Measurements from ENCODE around the gene EXOC6B. TPM values are rescaled to one million over a fixed set of nuclear protein-coding genes. Genes with fewer than 3 reads are reported as not detected.

Gene EXOC6B
- polyA plus RNA-seq, 1 donor = 11.3 TPM

- no peak for DNase-seq
Measured at GRCh38 chr2:72341639-72342038, 484.2 kb downstream of the EXOC6B start.

GRCh38 chr2:72340665-72341064 is 485.2 kb downstream of the EXOC6B start:
- DNase-seq = peak; percentile 5

GRCh38 chr2:72338076-72338475 is 487.8 kb downstream of the EXOC6B start:
- DNase-seq = no peak

DNA sequence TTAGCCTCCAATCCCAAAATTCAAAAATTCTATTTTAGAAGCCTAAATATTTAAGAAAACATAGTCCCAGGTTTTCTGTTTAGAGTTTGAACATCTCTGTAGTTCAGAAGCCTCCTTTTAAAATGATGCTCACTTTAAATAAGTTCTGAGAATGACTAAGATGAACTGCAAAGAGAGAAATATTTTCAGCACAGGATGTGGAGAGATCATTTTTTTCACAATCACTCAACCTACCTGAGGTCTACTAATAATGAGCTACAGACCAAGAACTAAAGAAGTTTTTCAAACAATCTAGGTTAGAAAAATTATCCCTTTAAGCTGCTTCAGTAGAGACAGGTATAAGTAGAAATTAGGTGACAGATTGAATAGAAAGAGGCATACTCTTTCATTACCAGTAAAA is 493.1 kb downstream of the EXOC6B start:
- no peak for DNase-seq

DNA sequence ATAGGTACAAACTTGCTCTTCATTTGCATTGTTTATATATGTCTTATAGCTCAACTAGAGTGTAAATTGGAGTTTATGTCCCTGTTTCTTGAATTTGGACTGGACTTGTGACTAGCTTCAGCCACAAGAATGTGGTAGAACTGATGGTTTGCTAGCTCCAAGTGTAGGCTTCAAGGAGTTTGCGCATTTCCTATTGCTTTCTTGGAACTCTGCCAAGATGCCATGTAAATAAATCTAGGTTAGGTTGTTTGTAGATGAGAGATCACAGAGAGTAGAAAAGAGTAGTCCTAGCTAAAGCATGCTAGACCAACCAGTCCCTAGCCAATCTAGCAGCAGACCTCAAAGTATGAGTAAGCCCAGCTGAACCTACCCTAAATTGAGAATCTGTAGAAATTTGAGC is 495.2 kb downstream of the EXOC6B start:
- DNase-seq = no peak

DNA sequence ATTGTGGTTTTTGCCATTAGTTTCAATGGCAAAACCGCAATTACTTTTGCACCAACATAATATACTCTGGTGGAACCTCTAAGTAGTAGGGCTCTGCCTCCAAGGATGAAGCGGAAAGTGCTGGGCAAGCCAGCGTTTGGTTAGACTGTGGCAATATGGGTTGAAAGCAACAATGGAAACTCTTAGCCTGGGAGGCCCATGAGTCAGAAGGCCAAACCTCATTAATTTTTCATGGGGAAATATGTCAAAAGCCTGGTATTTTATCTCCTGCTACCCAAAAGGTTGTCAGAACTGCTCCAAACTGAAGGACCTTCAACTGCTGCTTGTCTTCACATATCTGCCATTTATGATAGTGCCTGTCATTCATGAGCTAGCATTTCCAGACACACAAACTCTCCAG is 499.1 kb downstream of the EXOC6B start:
- DNase-seq = no peak

GRCh38 chr2:72325592-72326422 is 500.0 kb downstream of the EXOC6B start:
- DNase-seq = no peak

GRCh38 chr2:72316774-72317173 is 509.1 kb downstream of the EXOC6B start:
- no peak for DNase-seq

- DNase-seq = no peak
Measured at GRCh38 chr2:72300147-72300684, 525.6 kb downstream of the EXOC6B start.

DNA sequence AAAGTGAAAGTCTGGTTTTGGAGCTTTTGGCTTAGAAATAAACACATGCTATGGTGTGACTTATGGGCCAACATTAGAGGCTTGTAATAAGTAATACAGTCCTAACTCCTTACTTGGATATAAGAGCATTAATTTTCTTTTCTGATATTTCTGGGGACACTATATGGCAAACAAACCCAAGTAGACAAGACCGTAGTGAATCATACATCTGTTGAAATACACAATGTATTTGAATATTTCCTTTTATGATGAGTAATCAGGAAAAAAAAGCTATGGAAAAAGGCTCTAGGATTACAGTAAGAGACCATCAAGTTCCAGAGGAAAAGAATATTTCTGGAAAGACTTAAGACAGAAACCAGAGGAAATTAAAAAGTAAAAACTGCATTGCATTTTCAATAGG is 532.2 kb downstream of the EXOC6B start:
- DNase-seq = no peak

DNA sequence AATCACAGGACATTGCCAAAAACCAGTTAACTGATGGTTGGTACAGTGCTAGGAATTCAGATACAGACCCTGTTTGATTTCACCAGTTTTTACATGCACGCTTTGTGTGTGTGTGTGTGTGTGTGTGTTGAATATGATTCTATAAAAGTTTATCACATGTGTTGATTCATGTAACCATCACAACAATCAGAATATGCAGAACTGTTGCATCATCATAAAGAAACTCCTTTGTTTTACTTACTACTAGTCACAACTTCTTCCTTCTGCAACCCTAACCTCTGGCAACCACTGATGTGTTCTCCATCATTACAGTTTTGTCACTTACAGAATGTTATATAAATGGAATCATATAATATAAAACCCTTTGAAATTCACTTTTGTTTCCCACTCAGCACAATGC is 533.4 kb downstream of the EXOC6B start:
- no peak for DNase-seq

- DNase-seq = no peak
Measured at GRCh38 chr2:72291059-72291458, 534.8 kb downstream of the EXOC6B start.

- DNase-seq = no peak
Measured at GRCh38 chr2:72289736-72290135, 536.1 kb downstream of the EXOC6B start.

DNA sequence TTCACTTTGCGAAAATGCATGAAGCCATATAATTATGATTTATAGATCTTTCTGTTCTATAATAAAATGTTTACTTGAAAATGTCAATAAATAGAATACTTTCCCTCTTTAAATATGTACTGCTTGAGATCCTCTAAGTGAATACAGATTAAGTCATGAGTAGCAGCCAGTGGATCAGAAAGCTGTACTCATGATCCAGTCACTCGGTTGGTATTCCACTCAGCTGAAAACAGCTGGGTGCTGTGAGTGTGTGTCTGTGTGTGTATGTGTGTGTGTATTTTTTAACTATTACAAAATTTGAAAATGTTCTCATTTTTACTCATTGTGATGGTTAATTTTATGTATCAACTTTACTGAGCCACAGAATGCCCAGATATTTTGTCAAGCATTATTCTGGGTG is 536.5 kb downstream of the EXOC6B start:
- no peak for DNase-seq

DNA sequence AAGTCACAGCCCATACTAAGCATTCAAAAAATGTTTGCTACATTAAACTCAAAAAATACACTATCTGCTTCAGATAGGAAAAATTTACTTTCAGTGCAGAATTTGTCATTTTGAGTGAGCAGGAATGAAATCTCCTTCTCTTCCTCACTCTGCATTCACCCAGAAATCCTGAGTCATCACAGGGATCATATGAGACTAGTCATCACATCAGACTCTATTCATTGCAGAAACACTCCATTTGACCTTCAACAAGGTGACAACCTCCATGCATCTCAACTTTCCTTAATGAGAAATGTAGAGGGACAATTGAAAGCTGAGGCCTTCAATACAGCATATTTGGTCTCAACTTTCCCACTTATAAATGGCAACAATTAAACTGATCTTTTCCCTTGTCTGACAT is 547.8 kb downstream of the EXOC6B start:
- DNase-seq = no peak

DNA sequence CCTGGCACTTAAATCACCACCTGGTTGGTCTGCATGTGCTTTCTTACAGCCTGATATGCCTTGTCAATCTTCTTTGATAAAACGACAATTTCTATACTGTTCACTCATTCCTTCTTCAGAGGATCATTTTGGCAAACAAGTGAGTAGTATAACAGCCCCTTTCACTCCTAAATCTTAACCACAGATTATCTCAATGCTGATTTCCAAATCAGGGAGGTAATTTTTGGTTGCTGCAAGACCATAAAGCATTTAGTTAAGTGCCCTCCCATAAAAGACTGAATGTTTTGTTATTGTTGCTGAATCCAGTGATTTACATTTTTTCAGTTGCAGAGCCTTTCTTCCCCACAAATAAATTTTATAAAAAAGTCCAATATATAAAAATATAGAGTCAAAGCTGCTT is 549.0 kb downstream of the EXOC6B start:
- DNase-seq = no peak

GRCh38 chr2:72276356-72276755 is 549.5 kb downstream of the EXOC6B start:
- DNase-seq = no peak

DNA sequence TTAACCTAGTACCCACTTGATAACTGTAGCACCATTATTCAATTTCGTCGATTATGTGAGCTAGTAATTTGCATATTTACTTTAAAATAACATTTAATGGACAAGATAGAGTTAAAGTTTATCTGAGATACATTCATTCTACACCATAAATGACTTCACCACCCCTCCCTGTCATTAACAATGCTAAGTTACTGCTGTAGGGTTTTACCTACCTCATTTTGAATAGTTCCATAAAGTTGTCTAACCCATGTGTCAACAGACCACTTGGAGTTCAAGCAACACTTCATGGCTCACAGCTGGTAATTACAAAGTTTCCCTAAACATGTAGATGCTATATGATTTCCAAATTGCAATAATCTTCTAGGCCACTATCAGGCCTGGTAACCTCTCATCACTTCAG is 550.7 kb downstream of the EXOC6B start:
- no peak for DNase-seq

DNA sequence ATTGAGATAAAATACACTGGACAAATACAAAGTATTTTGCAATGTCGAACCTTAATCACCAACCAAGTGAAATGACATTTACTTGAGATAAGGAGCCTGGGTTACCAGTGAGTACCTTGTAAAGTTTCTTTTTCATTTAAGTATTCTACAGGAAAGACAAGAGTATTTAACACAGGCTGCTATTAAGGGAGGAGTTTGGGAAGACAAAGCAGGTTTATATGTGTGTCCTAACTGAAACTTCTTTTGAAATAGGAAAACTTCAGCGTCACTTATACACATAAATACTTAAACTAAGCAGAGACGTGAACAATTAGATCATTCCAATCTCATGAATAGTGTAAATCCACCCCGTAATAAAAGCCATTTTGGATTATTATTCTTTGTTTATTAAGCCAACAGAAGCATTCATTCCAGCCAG is 551.4 kb downstream of the EXOC6B start:
- no peak for DNase-seq

DNA sequence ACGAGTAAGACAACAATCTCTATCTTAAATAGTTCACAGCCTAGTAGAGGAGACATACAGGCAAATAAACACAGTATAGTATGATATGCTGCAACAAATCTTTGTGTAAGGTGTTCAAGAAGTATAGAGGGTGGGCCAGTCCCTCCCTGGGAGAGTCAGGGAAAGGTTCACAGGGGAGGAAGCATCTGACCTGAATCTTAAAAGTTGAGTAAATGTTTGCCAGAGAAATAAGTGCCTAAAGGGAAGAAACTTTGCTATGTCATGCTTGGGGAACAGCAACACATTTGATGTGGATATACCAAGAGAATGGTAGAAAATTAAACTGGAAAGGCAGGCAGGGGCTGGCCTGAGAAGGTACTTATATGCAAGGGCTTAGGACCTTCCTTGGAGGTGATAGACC is 552.4 kb downstream of the EXOC6B start:
- no peak for DNase-seq

DNA sequence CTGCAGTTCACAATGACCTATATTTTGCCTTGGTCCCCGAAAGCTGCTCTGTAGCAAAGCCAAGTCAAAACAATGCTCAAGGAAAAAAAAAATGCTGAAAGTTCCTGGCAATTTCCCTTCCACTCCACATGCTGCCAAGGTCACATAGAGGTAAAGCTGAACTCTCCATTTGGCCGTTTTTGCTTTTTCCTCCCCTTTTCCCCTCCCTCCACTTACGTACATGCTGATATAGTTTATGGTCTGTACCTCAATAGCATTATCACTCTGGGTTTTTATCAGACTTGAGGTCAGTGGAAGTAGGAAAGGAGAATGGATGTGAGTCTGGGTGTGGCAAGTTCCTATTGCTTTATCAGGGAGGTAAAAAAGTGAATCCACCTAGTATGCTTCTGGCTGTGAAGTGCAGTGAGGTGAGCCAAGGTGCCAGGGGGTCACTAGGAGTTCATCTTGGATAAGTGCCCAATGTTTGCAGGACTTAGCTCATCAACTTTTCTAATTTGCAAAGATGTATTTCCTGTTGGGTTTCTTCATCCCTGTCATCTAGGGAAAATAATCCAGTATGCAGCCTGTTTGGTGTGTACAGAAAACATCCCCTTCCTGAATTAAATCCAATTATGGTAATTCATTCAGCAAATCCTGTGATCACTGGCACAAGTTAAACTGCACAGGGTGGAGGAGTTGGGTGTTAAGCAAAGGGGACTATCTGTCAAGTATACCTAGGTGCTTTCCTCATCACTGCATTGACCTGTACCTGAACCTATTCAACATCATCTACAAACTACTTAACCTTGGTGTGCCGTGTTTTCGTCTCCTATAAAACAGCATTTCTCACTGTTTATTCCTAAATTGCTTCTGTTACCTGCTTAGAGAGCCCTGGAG is 553.8 kb downstream of the EXOC6B start:
- peak; percentile 82 for DNase-seq

DNA sequence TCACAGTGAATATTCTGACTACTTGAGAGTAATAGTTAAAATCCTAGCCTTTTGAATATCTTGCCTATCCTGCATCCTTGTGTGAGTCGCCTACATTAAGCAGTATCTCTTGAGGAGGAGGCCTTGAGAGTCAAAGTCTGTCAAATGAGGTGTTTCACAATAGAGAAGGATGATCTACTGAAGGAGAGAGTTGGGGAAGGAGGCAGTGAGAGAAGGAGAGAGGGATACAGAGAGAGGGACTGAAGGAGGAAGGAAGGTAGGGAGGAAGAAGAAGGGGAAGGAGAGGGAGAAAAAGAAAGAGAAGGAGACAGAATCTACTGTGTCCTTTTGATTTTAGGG is 554.6 kb downstream of the EXOC6B start:
- no peak for DNase-seq

DNA sequence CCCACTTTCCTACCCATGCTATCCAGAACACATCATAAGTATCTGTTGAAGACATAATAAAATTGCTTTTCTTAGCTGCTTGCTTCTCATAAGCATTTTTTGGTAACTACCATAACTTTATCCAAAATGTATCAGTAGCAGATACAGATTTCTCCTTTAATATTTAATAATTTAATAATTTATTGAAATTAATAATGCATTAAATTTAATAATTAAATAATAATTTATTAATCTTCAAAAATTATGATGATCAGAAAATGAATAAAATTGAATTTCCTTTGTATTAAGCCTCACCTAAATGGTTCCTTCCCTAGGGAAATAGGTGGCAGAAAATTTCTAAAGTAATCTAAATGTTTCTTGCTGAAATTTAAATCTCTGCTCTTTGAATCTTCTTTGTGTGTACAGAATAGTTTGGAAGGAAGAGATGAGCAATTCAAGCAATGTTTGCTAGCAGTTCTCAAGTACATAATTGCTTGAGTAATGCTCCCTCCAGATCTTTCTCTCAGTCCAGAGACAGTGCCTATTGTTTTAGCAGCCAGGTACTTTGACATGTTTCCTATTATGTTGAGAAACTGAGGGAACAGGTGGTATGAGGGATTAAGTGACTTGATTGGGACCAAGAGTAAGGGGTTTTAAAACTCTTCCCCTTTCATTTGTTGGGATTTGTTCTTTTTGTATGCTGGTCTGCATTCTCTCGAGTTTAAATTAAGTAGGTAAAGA is 555.1 kb downstream of the EXOC6B start:
- DNase-seq = no peak
